NCI-H774 (cell line): ENCODE data around the gene IRF8.
"Not testable (repeated sequence)": the region's sequence is repeated elsewhere in the genome, so short reads cannot be mapped to it uniquely, and the experiment has no call there.

Experiments used
- DNase-seq: peaks from one replicate; lab custom pipeline; 2025; lab: John Stamatoyannopoulos, UW

The IRF8 gene

GRCh38 chr16:85868495-85868894 is 30.5 kb upstream of the IRF8 start:
- no peak for DNase-seq

DNA sequence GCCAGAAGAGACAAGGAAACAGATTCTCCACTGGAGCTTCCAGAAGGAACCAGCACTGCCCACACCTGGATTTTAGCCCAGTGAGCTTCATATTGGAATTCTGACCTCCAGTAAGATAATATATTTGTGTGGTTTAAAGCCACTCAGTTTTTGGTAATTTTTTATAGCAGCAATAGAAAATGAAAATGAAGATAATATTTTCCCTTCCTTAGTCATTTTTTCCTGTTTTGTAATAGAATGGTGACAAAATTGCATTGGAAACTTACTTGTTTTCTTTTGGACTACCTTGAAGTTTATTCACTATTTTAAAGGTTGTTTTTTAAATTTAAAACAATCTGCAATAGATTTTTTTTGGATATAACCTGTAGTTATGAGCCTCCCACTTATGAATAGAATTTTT is 29.8 kb upstream of the IRF8 start:
- no peak for DNase-seq

GRCh38 chr16:85869785-85870558 is 29.0 kb upstream of the IRF8 start:
- DNase-seq: no peak

DNA sequence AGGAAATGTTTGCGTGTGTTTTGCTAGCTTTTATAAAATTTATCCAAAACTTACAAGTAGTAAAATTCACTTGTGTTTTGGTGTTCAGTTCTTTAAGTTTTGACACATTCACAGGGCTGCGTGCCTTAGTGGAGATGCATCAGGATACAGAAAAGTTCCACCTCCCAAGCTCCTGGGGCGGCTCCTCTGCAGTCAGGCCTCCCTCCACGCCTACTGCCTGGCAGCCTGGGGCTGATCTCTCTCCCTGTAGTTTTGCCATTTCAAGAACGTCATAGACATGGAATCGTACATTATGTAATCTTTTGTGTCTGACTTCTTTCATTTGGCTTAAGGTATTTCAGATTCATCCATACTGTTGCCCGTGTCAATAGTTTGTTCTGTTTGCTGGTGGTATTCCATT is 27.2 kb upstream of the IRF8 start:
- no peak for DNase-seq

GRCh38 chr16:85872734-85873133 is 26.2 kb upstream of the IRF8 start:
- no peak for DNase-seq

DNA sequence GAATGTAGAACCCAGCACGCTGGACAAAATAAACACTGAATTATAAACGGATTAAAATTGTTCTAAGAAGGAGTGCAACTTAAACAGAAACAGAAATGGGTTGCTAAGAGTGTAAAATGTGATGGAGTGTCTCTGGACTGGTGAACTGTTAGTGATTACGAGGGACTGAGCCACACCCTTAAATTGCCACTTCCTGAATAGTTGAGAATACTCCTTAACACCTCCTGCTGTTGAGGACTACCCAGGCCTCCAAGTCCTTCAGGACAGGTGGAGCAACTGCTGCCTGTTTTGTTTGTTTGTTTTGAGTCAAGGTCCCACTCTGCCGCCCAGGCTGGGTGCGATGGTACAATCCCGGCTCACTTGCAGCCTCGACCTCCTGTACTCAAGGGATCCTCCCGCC is 25.8 kb upstream of the IRF8 start:
- DNase-seq: no peak

DNA sequence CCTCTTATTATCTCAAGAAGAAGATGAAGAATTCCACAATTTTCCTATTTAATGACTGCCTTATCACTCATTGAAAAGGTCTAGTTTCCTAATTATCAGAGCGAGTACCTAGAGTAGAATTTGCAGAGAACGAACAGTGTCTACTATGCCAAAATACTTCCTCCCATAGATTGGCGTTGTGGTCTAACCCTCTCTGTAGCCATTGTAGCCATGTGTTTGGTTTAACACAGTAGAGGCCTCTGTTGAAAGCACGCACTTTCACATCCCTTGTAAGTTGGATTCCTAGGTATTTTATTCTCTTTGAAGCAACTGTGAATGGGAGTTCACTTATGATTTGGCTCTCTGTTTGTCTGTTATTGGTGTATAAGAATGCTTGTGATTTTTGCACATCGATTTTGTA is 24.9 kb upstream of the IRF8 start:
- not testable (repeated sequence) for DNase-seq

GRCh38 chr16:85878407-85878806 is 20.6 kb upstream of the IRF8 start:
- DNase-seq: no peak

DNA sequence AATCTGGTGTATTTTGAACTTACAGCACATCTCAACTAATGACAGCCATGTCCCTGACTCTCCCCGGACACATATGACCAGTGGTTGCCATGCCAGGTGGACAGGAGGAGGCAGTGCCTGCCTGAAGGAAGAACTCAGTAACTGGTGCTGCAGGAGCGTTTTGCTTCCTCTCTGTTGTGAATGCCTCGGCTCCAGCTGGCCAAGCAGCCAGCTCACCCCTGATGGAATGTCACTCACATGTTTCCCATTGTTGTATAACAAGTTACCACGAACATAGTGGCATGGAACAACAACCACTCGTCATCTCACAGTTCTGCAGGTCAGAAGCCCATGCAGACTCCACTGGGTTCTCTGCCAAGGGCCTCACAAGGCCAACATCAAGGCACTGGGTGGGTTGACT is 20.1 kb upstream of the IRF8 start:
- no peak for DNase-seq

DNA sequence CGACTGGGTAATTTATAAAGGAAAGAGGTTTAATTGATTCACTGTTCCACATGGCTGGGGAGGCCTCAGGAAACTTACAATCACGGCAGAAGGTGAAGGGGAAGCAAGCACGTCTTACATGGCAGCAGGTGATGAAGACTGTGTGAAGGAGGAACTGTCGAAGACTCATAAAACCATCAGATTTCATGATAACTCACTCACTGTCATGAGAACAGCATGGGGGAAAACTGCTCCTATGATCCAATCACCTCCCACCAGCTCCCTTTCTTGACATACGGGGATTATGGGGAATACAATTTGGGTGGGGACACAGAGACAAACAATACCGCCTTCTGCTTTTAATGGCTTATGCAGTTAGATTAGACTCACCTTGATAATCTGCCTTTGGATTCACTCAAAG is 19.4 kb upstream of the IRF8 start:
- no peak for DNase-seq

DNA sequence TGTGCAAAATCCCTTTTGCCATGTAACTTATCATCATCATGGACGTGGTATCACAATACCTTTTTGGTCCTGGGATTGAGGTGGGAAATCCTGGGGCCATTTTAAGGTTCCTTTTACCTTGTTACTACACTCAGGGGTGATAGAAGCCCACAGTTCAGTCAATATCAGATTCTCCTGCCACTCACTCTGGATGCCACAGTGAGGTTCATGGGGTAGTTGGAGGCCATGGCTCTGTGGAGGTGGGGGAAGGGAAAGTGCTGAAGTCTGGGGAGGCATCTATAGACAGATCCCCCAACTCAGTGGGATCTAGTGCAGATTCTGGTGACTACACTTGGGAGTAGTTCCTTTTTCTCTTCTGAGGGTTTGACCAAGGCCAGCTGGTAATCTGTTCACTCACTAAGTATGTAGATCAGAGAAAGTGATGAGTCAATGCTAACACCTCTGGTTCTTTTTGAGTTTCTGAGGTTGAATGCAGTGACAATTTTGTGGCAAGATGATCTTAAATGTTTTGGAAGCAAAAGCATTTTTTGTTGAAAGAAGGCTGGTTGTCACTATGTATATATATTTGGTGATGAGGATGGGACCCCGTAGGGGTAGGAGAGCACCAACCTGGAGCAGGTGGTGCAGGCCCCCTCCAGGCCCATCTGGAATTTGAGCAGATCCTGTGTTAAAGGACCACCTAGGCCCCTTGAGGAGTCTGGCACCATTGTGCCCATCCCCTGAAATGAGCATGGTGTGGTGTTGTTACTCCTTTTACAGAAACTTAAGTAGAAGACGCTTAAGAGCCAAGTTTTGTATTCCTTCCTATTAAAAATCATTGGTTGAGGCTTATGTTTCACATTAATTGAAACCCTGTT is 18.8 kb upstream of the IRF8 start:
- DNase-seq: no peak

DNA sequence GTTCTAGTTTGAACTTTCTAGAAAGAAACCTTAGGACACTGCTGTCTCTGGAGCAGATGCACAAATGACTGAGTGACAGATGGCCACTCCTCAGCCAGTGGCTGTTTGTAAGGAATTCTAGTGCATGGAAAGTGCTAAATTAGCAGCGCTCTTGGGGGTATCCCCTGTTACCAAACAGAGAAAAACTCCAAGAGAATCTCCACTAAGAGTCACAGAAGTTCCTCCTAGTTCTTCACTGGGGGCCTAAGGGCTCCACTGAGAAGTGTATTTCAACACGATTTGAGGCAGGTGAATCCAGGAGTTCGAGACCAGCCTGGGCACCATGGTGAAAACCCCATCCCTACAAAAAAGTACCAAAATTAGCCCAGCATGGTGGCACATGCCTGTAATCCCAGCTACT is 18.1 kb upstream of the IRF8 start:
- no peak for DNase-seq

- DNase-seq: no peak
Measured at GRCh38 chr16:85881436-85881835, 17.5 kb upstream of the IRF8 start.

DNA sequence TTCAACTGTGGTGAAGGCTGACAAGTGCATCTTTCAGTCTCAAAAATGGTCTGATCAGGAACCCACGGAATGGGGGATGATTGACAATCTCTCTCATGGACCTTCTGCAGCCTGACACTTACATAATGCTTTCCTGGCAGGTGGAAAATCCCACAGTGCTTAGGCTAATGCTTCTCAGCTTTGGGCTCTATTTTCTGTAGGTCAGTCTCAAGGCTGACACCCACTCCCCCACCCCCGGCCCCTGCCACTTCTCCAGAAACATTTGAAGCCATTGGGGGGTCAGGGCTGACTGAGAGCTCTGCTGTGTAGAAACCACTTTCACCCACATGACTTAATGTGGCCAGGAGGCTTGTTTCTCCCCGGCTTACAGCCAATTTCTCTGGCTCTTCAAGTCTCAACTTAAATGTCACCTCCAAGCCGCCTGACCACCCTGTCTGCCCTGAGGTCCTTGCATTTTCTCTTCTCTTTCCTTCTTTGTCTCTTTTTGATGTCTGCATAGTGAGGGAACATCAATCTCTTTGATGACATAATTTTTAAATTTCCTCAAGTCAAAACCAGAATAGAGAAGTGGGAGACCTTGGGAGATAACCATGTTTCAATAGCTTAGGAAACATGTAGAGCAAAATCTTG is 16.7 kb upstream of the IRF8 start:
- no peak for DNase-seq

- no peak for DNase-seq
Measured at GRCh38 chr16:85883813-85884212, 15.1 kb upstream of the IRF8 start.

DNA sequence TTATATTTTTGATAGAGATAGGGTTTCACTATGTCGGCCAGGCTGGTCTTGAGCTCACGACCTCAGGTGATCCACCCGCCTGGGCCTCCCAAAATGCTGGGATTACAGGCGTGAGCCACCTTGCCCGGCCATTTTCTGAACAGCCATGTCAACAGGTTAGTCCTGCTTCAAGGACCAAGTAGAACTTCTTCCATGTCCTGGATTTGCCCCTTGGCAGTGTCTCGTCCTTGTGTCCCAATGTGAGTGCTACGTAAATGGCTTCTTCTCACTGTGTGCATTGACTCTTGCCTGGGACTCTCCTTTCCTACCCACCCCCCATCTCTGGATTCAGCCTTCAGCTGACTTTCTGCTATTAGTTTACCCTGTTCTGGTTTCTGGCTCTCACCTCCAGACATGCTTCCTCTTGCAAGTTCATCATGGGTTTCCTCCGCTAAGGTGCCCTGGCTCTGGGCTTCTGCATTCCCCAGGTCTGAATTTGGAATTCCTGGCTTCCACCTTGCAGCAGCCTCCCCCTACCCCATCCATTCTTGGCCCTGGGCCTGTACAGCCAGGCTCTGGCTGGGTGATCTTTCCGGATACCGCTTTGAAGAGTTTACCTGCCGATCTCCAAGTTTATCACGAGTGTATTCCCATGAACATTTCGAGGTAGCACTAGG is 14.0 kb upstream of the IRF8 start:
- no peak for DNase-seq

- no peak for DNase-seq
Measured at GRCh38 chr16:85885537-85885936, 13.4 kb upstream of the IRF8 start.

- no peak for DNase-seq
Measured at GRCh38 chr16:85888405-85889331, 10.3 kb upstream of the IRF8 start.

- no peak for DNase-seq
Measured at GRCh38 chr16:85891033-85891775, 7.8 kb upstream of the IRF8 start.

- DNase-seq: peak; percentile 2
Measured at GRCh38 chr16:85891776-85892166, 7.2 kb upstream of the IRF8 start.

DNA sequence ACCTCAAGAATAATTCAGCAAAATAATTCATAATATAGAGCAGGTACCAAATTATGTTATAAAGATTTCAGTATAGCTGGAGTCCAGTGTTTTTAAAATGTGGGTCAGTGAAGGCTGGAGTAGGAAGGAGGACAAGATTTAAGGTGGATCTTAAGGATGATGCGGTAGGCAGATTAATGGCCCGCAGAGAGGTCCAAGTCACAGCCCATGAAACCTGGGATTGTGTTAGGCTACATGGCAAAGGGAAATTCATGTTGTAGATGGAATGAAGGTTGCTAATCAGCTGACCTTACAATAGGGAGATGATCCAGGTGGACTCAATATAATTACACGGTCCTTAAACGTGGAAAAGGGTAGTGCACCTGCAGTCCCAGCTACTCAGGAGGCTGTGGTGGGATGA is 6.2 kb upstream of the IRF8 start:
- DNase-seq: no peak
